Omental fat pad (tissue), 4 donors: Measurements from ENCODE around the gene AFAP1. TPM values are rescaled to one million over a fixed set of nuclear protein-coding genes. Genes with fewer than 3 reads are reported as not detected.

Experiments
- ATAC-seq: fragments of 150-250 bp; one replicate; pipeline ENCODE4 v1.9.1; 2016; ENCODE audit warnings: mild to moderate bottlenecking, moderate library complexity; ENCODE audit not compliant: low FRiP score
- DNase-seq: peaks from one replicate; pipeline ENCODE4 v3.0.0-alpha.2; 2019; ENCODE audit warnings: low spot score
- CTCF ChIP-seq, 3 donors: fragments of 450-650 bp; IDR thresholded peaks; one replicate each; pipeline ENCODE4 v1.5.1; 2016 to 2017; ENCODE audit warnings: antibody characterized with exemption in 3 of 3, mild to moderate bottlenecking in 3 of 3, moderate library complexity in 2 of 3
- total RNA-seq, 4 donors: library from RNA; depleted of rRNA; stranded (reverse); fragments of >200 nt; gene quantifications; one replicate each; pipeline ENCODE4 v1.1.0, GENCODE V29; 2016

The AFAP1 gene
- total RNA-seq, 4 donors from 2014 or later: 24.6 to 35.5 (median 26.9) TPM

DNA sequence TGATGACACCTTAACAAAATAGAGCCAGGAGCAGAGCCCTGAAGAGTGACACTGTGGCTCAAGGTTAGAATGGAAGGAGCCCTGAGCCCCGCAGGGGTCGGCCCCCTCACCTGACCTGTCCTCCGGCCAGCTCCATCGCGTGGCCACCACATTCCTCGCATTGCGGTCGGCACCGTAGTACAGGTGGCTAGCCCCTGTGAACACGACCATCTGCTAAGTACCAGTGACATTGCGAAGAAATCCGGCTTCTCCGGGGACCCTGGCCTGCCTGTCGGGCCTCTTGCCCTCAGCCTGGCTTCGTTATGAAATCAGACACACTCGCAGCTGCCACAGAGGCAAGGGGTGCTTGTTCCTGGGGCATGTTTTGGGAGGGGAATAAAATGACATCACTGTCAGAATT lies 179.0 kb downstream of the AFAP1 start:
- DNase-seq: no peak
- ATAC-seq: no peak
- no peak for TF ChIP-seq CTCF (IDR thresholded peaks at IDR 0.05)

- ATAC-seq (no peak), DNase-seq (no peak)
- TF ChIP-seq CTCF (IDR thresholded peaks at IDR 0.05): no peak
These were observed 179.4 kb downstream of the AFAP1 start for GRCh38 chr4:7760228-7760627.

GRCh38 chr4:7759635-7760034 lies 180.0 kb downstream of the AFAP1 start:
- no peak for ATAC-seq
- DNase-seq: no peak
- TF ChIP-seq CTCF (IDR thresholded peaks at IDR 0.05): no peak

DNA sequence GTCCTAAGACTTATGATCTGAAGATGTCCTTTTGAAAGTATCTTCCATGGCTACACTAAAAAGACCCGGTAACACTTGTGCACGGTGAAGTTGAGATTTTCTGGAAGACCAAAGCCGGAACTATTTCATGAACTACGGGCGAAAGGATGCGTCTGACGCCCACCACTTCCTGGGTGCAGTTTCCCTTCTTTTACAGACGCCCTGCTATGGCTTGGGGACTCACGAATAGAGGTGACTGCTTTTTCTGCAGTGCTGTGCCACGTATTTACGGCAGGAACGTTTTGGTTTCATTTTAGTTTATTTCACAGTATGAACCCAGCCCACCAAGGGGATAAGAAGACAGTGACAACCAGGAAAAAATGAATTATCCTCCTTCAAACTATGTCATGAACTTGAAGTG lies 180.4 kb downstream of the AFAP1 start:
- TF ChIP-seq CTCF (IDR thresholded peaks at IDR 0.05): no peak
- DNase-seq: no peak
- ATAC-seq: no peak

DNA sequence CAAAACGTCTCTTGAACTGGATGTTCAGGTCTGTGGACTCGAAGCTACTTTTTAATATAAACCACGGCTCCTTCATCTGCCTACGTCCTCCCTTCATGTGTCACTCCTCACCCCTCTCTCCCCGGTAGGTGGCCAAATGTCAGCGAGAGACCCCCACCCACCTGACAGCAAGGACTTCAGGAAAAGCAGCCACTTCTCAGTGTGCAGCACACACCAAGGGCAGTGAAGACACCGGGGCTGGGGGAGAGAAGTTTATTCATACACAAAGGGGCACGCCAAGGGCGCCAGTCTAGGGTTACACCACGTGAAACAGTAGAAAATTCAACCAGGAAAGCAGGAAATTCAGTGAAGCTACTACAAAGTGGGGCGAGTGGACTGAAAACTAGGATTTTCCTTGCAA lies 181.2 kb downstream of the AFAP1 start:
- no peak for ATAC-seq
- TF ChIP-seq CTCF (IDR thresholded peaks at IDR 0.05): no peak

DNA sequence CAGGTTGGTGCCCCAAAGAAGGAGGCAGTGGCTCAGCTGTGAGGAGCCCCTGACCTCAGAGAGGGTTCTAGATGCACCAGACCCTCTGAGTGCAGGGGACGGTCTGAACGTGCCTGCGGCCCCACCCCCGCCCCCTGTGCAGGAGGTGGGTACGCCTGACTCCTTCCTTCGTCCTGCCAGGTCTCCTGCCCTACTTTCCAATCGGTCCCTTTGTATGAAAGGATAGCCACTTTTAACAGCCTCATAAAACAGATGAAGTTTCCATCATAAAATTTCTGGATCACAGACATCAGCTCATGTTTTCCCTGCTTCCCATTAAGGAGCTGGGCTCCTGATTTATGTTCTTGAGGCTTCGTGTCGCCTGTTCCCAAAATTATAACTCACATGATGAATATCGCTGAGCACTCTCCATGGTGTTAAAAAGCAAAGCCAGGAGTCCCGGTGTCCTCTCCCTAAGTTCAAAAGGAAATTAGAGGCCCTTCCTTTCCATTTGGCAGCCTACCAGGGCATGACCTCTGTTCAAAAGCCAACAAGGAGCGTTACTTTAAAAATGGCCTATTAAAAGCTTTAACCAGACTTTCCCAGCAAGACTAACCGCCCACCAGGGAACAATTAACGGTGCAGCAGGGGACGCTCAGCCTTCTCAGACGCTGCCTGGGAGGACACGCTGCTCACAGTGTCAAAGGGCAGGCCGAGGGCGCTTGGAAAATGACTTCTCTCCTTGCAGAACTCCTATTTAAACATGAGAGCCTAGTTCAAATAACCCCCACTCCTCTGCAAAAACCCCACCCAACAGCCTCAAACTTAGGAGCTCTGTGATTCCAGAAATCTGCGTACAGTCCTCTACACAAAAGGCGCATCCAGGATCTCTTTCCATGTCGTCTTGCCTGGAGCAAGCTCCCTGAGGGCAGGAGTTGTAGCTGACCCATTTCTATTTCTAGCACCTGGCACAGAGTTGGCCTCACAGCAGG lies 181.9 kb downstream of the AFAP1 start:
- ATAC-seq (no peak), DNase-seq (no peak)
- TF ChIP-seq CTCF (IDR thresholded peaks at IDR 0.05): no peak

More for the DNA sequence above, 181.2 kb downstream of the AFAP1 start:
- no peak for DNase-seq
